Measurements from ENCODE around the gene LAMA4.

LAMA4 gene

GRCh38 chr6:112283621-112284020, 29.3 kb upstream of the LAMA4 start:
- no peak for TF ChIP-seq CTCF (IDR thresholded peaks at IDR 0.05)

DNA sequence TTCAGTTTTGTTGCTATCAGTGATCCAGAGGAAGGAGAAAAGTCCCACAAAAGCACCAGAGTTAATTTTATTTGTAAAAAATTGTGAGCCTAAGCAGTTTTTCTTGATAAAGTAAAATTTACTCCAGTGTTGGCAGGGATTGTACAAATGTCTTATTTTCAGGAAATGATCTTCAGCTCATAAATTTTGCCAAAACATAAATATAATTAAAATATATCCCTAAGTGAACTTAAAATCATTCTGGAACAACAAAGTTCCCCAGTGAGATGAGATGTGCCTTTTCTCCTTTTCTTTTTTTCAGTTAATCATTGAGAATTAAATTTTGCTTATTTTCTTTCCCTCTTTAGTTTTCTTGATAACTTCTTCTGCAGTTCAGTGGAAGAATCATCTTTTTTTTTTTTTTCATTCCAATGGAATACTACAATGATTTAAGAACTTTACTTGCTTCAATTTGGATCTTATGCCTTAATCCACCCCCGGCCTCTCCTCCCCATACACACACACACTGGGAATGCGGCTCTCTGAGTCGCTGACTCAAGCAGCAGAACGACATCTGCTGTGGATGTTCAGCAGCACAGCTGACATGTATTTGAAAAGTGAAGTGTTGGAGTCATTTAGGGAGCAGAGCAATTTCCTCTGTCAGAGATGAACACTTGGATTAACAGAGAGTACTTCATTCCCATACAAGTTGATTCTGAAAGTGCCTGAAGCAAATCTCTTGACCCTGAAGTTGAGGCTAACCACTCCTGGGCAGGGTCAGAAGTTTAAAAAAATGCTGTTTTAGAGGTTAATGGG, 27.7 kb upstream of the LAMA4 start:
- no peak for TF ChIP-seq CTCF (IDR thresholded peaks at IDR 0.05)

GRCh38 chr6:112279031-112279935, 24.9 kb upstream of the LAMA4 start:
- TF ChIP-seq CTCF (IDR thresholded peaks at IDR 0.05): no peak

- no peak for TF ChIP-seq CTCF (IDR thresholded peaks at IDR 0.05)
Measured at GRCh38 chr6:112275365-112275764, 21.0 kb upstream of the LAMA4 start.

DNA sequence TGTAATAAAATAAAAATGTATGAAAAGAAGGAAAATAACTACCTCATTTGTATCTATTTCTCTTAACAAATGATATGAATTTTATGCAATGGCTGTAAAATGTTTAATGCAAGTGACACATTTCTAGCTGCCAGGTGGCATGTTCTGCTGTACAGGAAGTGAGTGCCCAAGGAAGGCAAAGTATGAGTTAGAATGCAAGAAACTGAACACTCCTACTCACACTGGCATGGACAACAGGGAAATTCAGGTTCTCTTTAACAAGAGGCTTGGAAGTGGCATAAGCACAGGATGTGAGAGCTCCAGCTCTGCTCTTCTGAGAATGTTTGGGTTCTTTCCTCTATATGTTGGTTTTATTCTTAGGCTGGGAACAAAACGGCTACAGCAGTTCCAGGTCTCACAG, 20.4 kb upstream of the LAMA4 start:
- no peak for TF ChIP-seq CTCF (IDR thresholded peaks at IDR 0.05)

DNA sequence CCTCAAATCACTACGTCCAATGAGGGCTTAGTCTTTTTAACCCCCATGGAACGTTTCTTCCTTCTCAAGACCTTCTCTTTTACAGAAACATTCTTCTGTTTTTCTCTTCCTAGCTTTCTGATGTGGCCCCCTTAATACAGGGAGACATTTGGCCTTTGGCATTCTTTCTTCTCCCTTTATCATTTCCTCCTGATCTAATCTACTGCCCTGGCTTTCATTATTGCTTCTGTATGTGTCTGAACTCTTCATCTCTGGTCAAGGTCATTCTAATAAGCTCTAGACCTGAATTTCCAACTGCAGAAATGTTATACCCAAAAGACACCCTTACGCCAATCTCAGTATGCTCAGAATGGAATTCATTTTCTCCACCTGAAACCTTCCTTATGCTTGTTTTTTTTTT, 18.4 kb upstream of the LAMA4 start:
- TF ChIP-seq CTCF (IDR thresholded peaks at IDR 0.05): no peak

- no peak for TF ChIP-seq CTCF (IDR thresholded peaks at IDR 0.05)
Measured at GRCh38 chr6:112270756-112271155, 16.4 kb upstream of the LAMA4 start.

Data from LNCAP (cell line).